H1 (cell line): ENCODE data around the gene UCP2. TPM values are rescaled to one million over a fixed set of nuclear protein-coding genes. Genes with fewer than 3 reads are reported as not detected.

Source experiments
- CHD7 ChIP-seq: fragments of 300-600 bp; sonication (generic); IDR thresholded peaks from 2 replicates; pipeline ENCODE4 v1.7.1; 2012; ENCODE audit warnings: low read length, moderate library complexity, mild to moderate bottlenecking, inconsistent platforms; ENCODE audit not compliant: insufficient replicate concordance
- CTBP2 ChIP-seq: IDR thresholded peaks from 2 replicates; pipeline ENCODE4 v1.7.0; 2011; ENCODE audit warnings: borderline replicate concordance, mild to moderate bottlenecking, moderate library complexity, mixed read lengths, low read length; ENCODE audit not compliant: insufficient read depth, insufficient read length
- CTCF ChIP-seq, 3 experiments: IDR thresholded peaks; 1 replicate in 2 of 3; 2 replicates in 1 of 3; pipeline versions ENCODE4 v1.5.1 to v1.6.1; 2011; ENCODE audit warnings: low read length in 3 of 3, mild to moderate bottlenecking in 3 of 3, inconsistent platforms in 2 of 3, low read depth in 1 of 3, moderate library complexity in 1 of 3; ENCODE audit not compliant: insufficient read depth in 1 of 3; ENCODE audit errors: control extremely low read depth in 1 of 3
- EGR1 ChIP-seq: IDR thresholded peaks from 2 replicates; pipeline ENCODE4 v1.6.1; 2011; ENCODE audit warnings: low read depth, low read length, borderline replicate concordance
- EZH2 ChIP-seq: fragments of 200-600 bp; sonication (generic); IDR thresholded peaks from 2 replicates; pipeline ENCODE4 v1.7.1; 2012; ENCODE audit warnings: low read depth, mild to moderate bottlenecking, moderate library complexity, low read length, inconsistent platforms; ENCODE audit not compliant: severe bottlenecking
- JUND ChIP-seq: IDR thresholded peaks from 2 replicates; pipeline ENCODE4 v1.6.1; 2011; ENCODE audit warnings: mild to moderate bottlenecking, improper control_type of control experiment, low read length
- RAD21 ChIP-seq, 2 experiments: IDR thresholded peaks in 1 of 2; conservative IDR thresholded peaks in 1 of 2; 2 replicates each; pipeline ENCODE4 v1.6.1; 2011; ENCODE audit warnings: low read depth in 2 of 2, low read length in 2 of 2, improper control_type of control experiment in 1 of 2, inconsistent platforms in 1 of 2, mild to moderate bottlenecking in 1 of 2, moderate library complexity in 1 of 2
- YY1 ChIP-seq: IDR thresholded peaks from 2 replicates; pipeline ENCODE4 v1.6.1; 2011; ENCODE audit warnings: low read depth, mild to moderate bottlenecking, low read length
- polyA plus RNA-seq, 7 experiments: library from polyadenylated mRNA; depleted of rRNA in 3 of 7; stranded (reverse) in 5 of 7; unstranded in 2 of 7; fragments of >200 nt in 5 of 7; fragments of 200-250 nt in 2 of 7; gene quantifications; 1 replicate in 5 of 7; 2 replicates in 1 of 7; 4 replicates in 1 of 7; pipeline versions ENCODE4 v1.2.1 to v1.2.3, GENCODE V29; 2011 to 2013; ENCODE audit warnings: missing spikeins in 2 of 7, mixed read lengths in 2 of 7
- total RNA-seq: library from RNA; stranded (reverse); fragmentation: NEBNext Ultra II Directional; extraction: Animal tissue kit (Norgen Biotek cat#: 25700); gene quantifications from 2 replicates; pipeline ENCODE4 v1.2.1, GENCODE V29; 2021

Gene UCP2
- total and polyA plus RNA-seq, 2 of the 8 experiments (the other 6 are each of a cell fraction or from before 2014, with no cell fraction given), result 46.2 to 55.2 TPM

- TF ChIP-seq RAD21 (IDR thresholded peaks at IDR 0.05 in 1 of 2, conservative IDR thresholded peaks at IDR 0.05 in 1 of 2; ENCODE audit: low read depth in 2 of 2, low read length in 2 of 2) (no peak), CTBP2 (no peak), YY1 (no peak), CTCF (IDR thresholded peaks at IDR 0.05; ENCODE audit: control extremely low read depth in 1 of 3, insufficient read depth in 1 of 3, low read depth in 1 of 3, low read length in 3 of 3) (no peak), EZH2 (no peak), CHD7 (no peak), JUND (no peak), EGR1 (no peak)
Measured at GRCh38 chr11:74014880-74015279, 32.2 kb upstream of the UCP2 start (continued).
